ENCODE measurements around the gene GLT8D2. TPM values are rescaled to one million over a fixed set of nuclear protein-coding genes. Genes with fewer than 3 reads are reported as not detected.
"Not testable (repeated sequence)": the region's sequence is repeated elsewhere in the genome, so short reads cannot be mapped to it uniquely, and the experiment has no call there.

The GLT8D2 gene
- total RNA-seq, 1 experiment from 2014 or later, result not detected

DNA sequence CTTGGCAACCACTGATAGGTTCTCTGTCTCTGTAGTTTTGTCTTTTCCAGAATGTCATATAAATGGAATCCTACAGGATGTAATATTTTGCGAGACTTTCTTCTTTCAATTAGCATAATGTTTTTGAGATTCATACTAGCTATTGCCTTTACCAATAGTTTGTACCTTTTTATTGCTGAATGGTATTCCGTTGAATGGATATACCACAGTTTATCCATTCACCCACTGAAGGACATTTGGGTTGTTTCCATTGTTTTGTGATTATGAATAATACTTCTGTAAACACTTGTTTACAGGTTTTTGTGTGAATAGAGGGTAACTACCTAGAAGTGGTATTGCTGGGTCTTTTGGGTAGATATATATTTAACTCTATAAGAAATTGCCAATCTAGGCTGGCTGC lies 26.3 kb downstream of the GLT8D2 start:
- no TSS peak for BruUV-seq (replicated peaks)
- POLR2A ChIA-PET (ENCODE audit: low non-redundant PET), result no interaction called here
- DNase-seq (ENCODE audit: low spot score), result no peak
- Histone ChIP-seq H3K4me1 (ENCODE audit: insufficient read depth, low read length, poor library complexity, severe bottlenecking) (no peaks in the 10 kb centered on the region), H3K4me3 (ENCODE audit: low read depth, low read length, poor library complexity, severe bottlenecking) (no peak overlapping the region), H3K27me3 (replicated peaks; ENCODE audit: insufficient read depth, low read depth, low read length, poor library complexity) (peaks cover 13% of the 10 kb centered on the region), H3K27ac (ENCODE audit: low read depth, low read length, poor library complexity, severe bottlenecking) (no peak overlapping the region), H3K9me3 (ENCODE audit: low read depth, low read length, poor library complexity, severe bottlenecking) (peaks cover 10% of the 10 kb centered on the region), H3K36me3 (ENCODE audit: insufficient read depth, low read length, poor library complexity, severe bottlenecking) (no peaks in the 10 kb centered on the region)
- TF ChIP-seq, protein P1, sequence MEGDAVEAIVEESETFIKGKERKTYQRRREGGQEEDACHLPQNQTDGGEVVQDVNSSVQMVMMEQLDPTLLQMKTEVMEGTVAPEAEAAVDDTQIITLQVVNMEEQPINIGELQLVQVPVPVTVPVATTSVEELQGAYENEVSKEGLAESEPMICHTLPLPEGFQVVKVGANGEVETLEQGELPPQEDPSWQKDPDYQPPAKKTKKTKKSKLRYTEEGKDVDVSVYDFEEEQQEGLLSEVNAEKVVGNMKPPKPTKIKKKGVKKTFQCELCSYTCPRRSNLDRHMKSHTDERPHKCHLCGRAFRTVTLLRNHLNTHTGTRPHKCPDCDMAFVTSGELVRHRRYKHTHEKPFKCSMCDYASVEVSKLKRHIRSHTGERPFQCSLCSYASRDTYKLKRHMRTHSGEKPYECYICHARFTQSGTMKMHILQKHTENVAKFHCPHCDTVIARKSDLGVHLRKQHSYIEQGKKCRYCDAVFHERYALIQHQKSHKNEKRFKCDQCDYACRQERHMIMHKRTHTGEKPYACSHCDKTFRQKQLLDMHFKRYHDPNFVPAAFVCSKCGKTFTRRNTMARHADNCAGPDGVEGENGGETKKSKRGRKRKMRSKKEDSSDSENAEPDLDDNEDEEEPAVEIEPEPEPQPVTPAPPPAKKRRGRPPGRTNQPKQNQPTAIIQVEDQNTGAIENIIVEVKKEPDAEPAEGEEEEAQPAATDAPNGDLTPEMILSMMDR (conservative IDR thresholded peaks at IDR 0.05; ENCODE audit: low read depth, low read length), result no peak
- TF ChIP-seq EZH2 (IDR thresholded peaks at IDR 0.05; ENCODE audit: borderline replicate concordance, low read depth, low read length, poor library complexity, severe bottlenecking), result no peak
- intact Hi-C loops (cut with micrococcal nuclease; ENCODE audit: unreplicated experiment), result no loop called here
- CTCF ChIA-PET, result no interaction called here

DNA sequence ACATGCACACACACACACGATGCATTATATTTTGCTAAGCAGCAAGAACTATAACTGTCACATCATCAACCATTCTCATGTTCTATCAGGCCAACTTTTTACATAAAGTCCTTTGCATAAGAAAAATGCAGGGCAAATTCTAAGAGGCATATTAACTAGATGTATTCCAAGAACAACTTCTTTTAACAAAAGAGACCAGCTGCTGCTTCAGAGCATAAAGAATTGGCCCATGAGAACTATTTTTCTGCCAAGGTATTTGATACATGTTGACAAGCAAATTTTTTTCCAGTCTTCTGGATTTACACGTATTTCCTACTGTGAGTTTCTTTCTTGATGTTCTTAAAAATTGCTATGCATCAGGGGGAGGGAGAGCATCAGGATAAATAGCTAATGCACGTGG lies 27.2 kb downstream of the GLT8D2 start:
- H3K27ac ChIP-seq (ENCODE audit: low read depth, low read length, poor library complexity, severe bottlenecking), result no peak overlapping the region
- no TSS peak for BruUV-seq (replicated peaks)
- H3K27me3 ChIP-seq (replicated peaks; ENCODE audit: insufficient read depth, low read depth, low read length, poor library complexity), result peaks cover 11% of the 10 kb centered on the region
- H3K4me3 ChIP-seq (ENCODE audit: low read depth, low read length, poor library complexity, severe bottlenecking), result no peak overlapping the region
- intact Hi-C loops (cut with micrococcal nuclease; ENCODE audit: unreplicated experiment), result no loop called here
- no peaks in the 10 kb centered on the region for H3K4me1 ChIP-seq (ENCODE audit: insufficient read depth, low read length, poor library complexity, severe bottlenecking)
- ChIA-PET POLR2A (ENCODE audit: low non-redundant PET) (no interaction called here), CTCF (no interaction called here)
- TF ChIP-seq, protein P1 (conservative IDR thresholded peaks at IDR 0.05; ENCODE audit: low read depth, low read length), result no peak
- no peak for TF ChIP-seq EZH2 (IDR thresholded peaks at IDR 0.05; ENCODE audit: borderline replicate concordance, low read depth, low read length, poor library complexity, severe bottlenecking)
- no peaks in the 10 kb centered on the region for H3K36me3 ChIP-seq (ENCODE audit: insufficient read depth, low read length, poor library complexity, severe bottlenecking)
- no peak for DNase-seq (ENCODE audit: low spot score)
- H3K9me3 ChIP-seq (ENCODE audit: low read depth, low read length, poor library complexity, severe bottlenecking), result peaks cover 10% of the 10 kb centered on the region

- DNase-seq (ENCODE audit: low spot score); H3K4me3 ChIP-seq (ENCODE audit: low read depth, low read length, poor library complexity, severe bottlenecking); H3K27me3 ChIP-seq (replicated peaks; ENCODE audit: insufficient read depth, low read depth, low read length, poor library complexity); H3K36me3 ChIP-seq (ENCODE audit: insufficient read depth, low read length, poor library complexity, severe bottlenecking); POLR2A ChIA-PET (ENCODE audit: low non-redundant PET); CTCF ChIA-PET; H3K4me1 ChIP-seq (ENCODE audit: insufficient read depth, low read length, poor library complexity, severe bottlenecking); H3K27ac ChIP-seq (ENCODE audit: low read depth, low read length, poor library complexity, severe bottlenecking); intact Hi-C loops (cut with micrococcal nuclease; ENCODE audit: unreplicated experiment); BruUV-seq (replicated peaks): not testable (repeated sequence)
- H3K9me3 ChIP-seq (ENCODE audit: low read depth, low read length, poor library complexity, severe bottlenecking), result peaks cover 10% of the 10 kb centered on the region
Measured at GRCh38 chr12:104021862-104022261, 28.1 kb downstream of the GLT8D2 start.

DNA sequence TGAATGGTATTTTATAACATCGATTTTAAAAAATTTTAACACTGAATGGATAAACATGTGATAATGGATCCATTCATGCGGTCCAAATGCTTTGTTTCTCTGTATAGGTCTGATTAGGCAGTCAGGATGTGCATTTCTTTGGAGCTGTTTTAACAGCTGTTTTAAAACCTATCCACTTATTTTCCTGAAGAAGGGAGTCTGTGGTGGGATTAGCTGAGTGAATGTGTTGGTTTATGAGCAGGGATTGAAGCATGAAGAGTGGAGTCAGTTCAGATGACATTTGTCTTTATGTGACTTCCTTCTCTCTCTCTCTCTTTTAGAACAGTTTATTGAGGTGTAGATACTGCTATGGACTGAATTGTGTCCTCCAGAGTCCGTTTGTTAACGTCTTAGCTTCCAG lies 37.7 kb downstream of the GLT8D2 start:
- ChIA-PET CTCF (no interaction called here), POLR2A (ENCODE audit: low non-redundant PET) (no interaction called here)
- TF ChIP-seq EZH2 (IDR thresholded peaks at IDR 0.05; ENCODE audit: borderline replicate concordance, low read depth, low read length, poor library complexity, severe bottlenecking), result no peak
- TF ChIP-seq, protein P1 (conservative IDR thresholded peaks at IDR 0.05; ENCODE audit: low read depth, low read length), result no peak
- H3K4me3 ChIP-seq (ENCODE audit: low read depth, low read length, poor library complexity, severe bottlenecking), result no peak overlapping the region
- no peak for DNase-seq (ENCODE audit: low spot score)
- no TSS peak for BruUV-seq (replicated peaks)
- H3K27ac ChIP-seq (ENCODE audit: low read depth, low read length, poor library complexity, severe bottlenecking), result no peak overlapping the region
- H3K9me3 ChIP-seq (ENCODE audit: low read depth, low read length, poor library complexity, severe bottlenecking), result no peaks in the 10 kb centered on the region
- H3K4me1 ChIP-seq (ENCODE audit: insufficient read depth, low read length, poor library complexity, severe bottlenecking), result no peaks in the 10 kb centered on the region
- intact Hi-C loops (cut with micrococcal nuclease; ENCODE audit: unreplicated experiment), result no loop called here
- H3K27me3 ChIP-seq (replicated peaks; ENCODE audit: insufficient read depth, low read depth, low read length, poor library complexity), result no peaks in the 10 kb centered on the region
- no peaks in the 10 kb centered on the region for H3K36me3 ChIP-seq (ENCODE audit: insufficient read depth, low read length, poor library complexity, severe bottlenecking)

Measured in A673 (cell line).